ENCODE results near the gene BMPR1B. TPM values are rescaled to one million over a fixed set of nuclear protein-coding genes. Genes with fewer than 3 reads are reported as not detected.

The BMPR1B gene
- total and polyA plus RNA-seq, 12 donors: 0.04 to 7.8 (median 2.5) TPM

DNA sequence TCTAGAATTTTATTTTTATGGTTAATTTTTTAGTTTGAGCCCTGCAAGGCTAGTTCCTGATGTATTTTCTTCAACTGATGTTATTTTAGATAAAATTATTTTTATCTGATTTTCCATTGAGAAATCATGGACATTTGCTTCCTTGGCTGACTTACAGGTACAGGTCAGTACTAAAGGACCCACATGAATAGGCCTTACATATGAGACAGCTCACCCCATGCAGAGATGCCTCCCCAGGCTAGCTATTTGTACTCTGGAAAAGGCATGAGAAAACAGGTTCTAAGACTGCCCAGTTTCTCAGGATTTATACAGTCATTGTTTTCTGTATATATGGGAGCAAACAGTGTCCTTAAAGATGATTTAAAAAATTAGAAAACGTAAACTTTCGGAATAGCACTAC, 255.5 kb downstream of the BMPR1B start:
- H3K4me3 ChIP-seq: no peak overlapping the region
- 94 to 97% methylated on average over 2 of the region's 2 CpGs for WGBS, 2 donors
- H3K27me3 ChIP-seq: no peaks in the 10 kb centered on the region
- DNase-seq (no peak), ATAC-seq (no peak)
- intact Hi-C loops (cut with DNase I): no loop called here
- TF ChIP-seq, protein P1, sequence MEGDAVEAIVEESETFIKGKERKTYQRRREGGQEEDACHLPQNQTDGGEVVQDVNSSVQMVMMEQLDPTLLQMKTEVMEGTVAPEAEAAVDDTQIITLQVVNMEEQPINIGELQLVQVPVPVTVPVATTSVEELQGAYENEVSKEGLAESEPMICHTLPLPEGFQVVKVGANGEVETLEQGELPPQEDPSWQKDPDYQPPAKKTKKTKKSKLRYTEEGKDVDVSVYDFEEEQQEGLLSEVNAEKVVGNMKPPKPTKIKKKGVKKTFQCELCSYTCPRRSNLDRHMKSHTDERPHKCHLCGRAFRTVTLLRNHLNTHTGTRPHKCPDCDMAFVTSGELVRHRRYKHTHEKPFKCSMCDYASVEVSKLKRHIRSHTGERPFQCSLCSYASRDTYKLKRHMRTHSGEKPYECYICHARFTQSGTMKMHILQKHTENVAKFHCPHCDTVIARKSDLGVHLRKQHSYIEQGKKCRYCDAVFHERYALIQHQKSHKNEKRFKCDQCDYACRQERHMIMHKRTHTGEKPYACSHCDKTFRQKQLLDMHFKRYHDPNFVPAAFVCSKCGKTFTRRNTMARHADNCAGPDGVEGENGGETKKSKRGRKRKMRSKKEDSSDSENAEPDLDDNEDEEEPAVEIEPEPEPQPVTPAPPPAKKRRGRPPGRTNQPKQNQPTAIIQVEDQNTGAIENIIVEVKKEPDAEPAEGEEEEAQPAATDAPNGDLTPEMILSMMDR (IDR thresholded peaks at IDR 0.05): no peak
- H3K36me3 ChIP-seq: no peaks in the 10 kb centered on the region
- H3K4me1 ChIP-seq: no peaks in the 10 kb centered on the region
- no peak overlapping the region for H3K27ac ChIP-seq
- no peaks in the 10 kb centered on the region for H3K9me3 ChIP-seq

DNA sequence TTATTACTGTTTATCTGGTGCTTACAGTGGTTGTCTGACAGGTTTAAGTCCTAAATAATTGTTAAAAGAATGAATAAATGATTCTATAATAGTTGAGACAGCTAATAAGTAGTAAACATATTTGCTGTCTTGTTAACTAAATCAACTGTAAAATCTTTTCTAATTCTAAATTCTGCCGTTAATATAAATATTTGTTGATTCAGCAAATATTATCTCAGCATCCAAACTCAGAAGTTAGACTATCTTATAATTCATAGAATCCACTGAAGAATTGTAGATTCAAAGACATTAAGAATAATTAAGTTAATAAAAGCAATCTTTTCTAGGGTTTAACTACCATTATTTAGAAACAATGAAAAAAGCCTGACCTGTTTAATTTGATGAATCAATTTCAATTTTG, 256.3 kb downstream of the BMPR1B start:
- TF ChIP-seq, protein P1 (IDR thresholded peaks at IDR 0.05): no peak
- Histone ChIP-seq H3K4me3 (no peak overlapping the region), H3K27ac (no peak overlapping the region), H3K9me3 (no peaks in the 10 kb centered on the region), H3K27me3 (no peaks in the 10 kb centered on the region), H3K36me3 (no peaks in the 10 kb centered on the region), H3K4me1 (no peaks in the 10 kb centered on the region)
- DNase-seq (no peak), ATAC-seq (no peak)
- intact Hi-C loops (cut with DNase I): no loop called here
- WGBS, 2 donors: 95 to 98% methylated on average over 1 of the region's 1 CpG

DNA sequence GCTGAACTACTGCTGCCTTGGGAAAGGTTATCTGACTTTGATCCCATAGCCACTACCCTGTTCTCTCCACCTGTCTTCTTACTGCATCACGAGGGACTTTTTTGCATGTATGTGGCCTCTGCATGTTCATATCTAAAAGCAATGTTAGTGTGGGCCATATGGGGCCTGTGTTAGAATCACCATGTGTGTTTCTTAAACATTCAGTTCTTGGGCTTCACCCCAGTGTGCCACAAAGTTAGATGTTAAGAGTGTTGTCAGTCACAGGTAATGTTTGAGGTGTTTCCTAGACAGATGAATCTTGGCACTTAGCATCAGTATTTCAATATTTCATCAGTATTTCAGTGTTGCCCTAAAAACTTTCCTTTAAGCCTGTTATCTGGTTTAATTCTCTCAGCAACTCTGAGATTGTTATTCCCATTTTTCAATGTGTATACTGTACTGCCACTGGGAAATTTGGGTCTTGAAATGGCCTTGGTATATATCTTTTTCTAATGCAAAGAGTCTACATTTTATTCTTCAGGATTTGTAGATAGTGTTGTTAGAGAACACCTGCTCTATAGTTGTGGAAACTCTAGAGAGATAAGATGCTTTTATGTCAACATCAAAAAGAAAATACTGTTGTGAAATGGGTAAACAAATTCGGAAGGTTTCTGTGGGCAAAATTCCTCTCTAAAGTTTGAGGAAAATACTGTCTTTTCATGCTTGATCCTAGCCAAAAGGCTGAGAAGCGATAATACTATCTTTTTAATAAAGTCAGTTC, 259.7 kb downstream of the BMPR1B start:
- intact Hi-C loops (cut with DNase I): no loop called here
- H3K36me3 ChIP-seq: no peaks in the 10 kb centered on the region
- no peak overlapping the region for H3K27ac ChIP-seq
- TF ChIP-seq, protein P1 (IDR thresholded peaks at IDR 0.05): no peak
- 72 to 84% methylated on average over 3 of the region's 3 CpGs for WGBS, 2 donors
- ATAC-seq: no peak
- DNase-seq: no peak
- H3K9me3 ChIP-seq: no peaks in the 10 kb centered on the region
- H3K4me3 ChIP-seq: no peak overlapping the region
- no peaks in the 10 kb centered on the region for H3K4me1 ChIP-seq
- H3K27me3 ChIP-seq: no peaks in the 10 kb centered on the region

DNA sequence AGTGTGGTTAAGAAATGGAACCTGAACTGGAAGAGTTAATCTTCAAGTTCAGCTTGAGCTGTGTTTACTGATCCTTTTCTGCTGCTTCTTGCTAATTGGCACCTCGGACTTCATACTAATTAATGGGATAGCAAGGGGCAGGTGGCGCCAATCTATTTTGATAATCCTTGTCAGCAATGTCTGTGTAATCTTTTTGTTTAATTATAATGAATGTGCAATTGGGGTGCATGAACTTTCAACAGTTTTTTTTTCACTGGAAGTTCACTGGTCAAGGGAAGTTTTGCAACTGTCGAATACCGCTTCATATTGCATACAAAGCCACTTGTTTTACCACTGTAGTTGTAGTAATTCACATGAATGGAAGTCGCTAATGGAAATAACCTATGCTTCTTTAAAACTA, 261.0 kb downstream of the BMPR1B start:
- TF ChIP-seq, protein P1 (IDR thresholded peaks at IDR 0.05): no peak
- Histone ChIP-seq H3K27ac (no peak overlapping the region), H3K9me3 (no peaks in the 10 kb centered on the region), H3K36me3 (no peaks in the 10 kb centered on the region), H3K4me3 (no peak overlapping the region), H3K4me1 (no peaks in the 10 kb centered on the region), H3K27me3 (no peaks in the 10 kb centered on the region)
- intact Hi-C loops (cut with DNase I): no loop called here
- DNase-seq (no peak), ATAC-seq (no peak)
- WGBS, 2 donors: 58 to 63% methylated on average over 5 of the region's 5 CpGs
